Activated T-helper 2 cell treated with anti-CD3 and anti-CD28 coated beads, Interferon-gamma antibody, Interleukin-2, Interleukin-4, amounts not matched to agents 10 μg/mL and 5 μg/mL and 100 μg/mL, durations not matched to agents 14 hours and 24 hours and 36 hours (primary cell): Measurements from ENCODE around the gene IGF1. TPM values are rescaled to one million over a fixed set of nuclear protein-coding genes. Genes with fewer than 3 reads are reported as not detected.
"Not testable (repeated sequence)": the region's sequence is repeated elsewhere in the genome, so short reads cannot be mapped to it uniquely, and the experiment has no call there.

ENCODE experiments used
- DNase-seq: peaks from one replicate; pipeline ENCODE4 v3.0.0; 2021; ENCODE audit warnings: low spot score
- H3K27ac Mint-ChIP-seq: one replicate; pipeline ENCODE4 v1.8.0; 2021; ENCODE audit warnings: mixed read lengths
- H3K27me3 Mint-ChIP-seq: one replicate; pipeline ENCODE4 v1.8.0; 2021; ENCODE audit warnings: low read depth, mixed read lengths
- H3K36me3 Mint-ChIP-seq: one replicate; pipeline ENCODE4 v1.8.0; 2021; ENCODE audit warnings: low read depth, mixed read lengths
- H3K4me1 Mint-ChIP-seq: one replicate; pipeline ENCODE4 v1.8.0; 2021; ENCODE audit warnings: low read depth, mixed read lengths
- H3K4me3 Mint-ChIP-seq: one replicate; pipeline ENCODE4 v1.8.0; 2021; ENCODE audit warnings: low read depth, mild to moderate bottlenecking, moderate library complexity, mixed read lengths
- H3K9me3 Mint-ChIP-seq: one replicate; pipeline ENCODE4 v1.8.0; 2021; ENCODE audit warnings: mixed read lengths
- intact Hi-C: fragments of 100-400 bp; cut with micrococcal nuclease; formaldehyde crosslinking; loops from one replicate; pipeline ENCODE4 v1.15.1; 2023
- total RNA-seq: library from RNA; stranded (reverse); gene quantifications from 2 replicates; pipeline ENCODE4 v1.2.3, GENCODE V29; 2022

The IGF1 gene
- total RNA-seq, 1 donor from 2014 or later = 1.6 TPM

DNA sequence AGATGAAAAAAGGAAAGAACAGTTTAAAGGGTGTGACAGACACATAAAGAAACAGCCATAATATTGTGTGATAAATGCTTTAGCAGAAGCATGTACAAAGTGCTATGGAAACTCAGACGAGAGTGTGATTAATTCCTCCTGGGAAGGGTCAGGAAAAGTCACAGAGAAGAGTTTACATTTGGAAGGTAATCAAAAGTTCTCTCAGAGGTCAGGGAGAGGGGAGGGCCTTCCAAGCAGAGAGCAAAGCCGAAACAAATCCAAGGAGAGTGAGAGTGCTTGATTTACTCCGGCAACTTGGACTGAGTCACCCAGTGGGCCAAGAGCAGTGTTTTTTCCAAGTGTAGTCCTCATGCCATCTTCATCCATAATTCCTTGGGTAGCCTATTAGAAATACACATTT, 108.3 kb downstream of the IGF1 start:
- Mint-ChIP-seq H3K27ac (no peak overlapping the region), H3K36me3 (no peaks in the 10 kb centered on the region), H3K9me3 (peaks cover 17% of the 10 kb centered on the region), H3K4me1 (peaks cover 4% of the 10 kb centered on the region), H3K27me3 (no peaks in the 10 kb centered on the region), H3K4me3 (no peak overlapping the region)
- DNase-seq = no peak
- intact Hi-C loops = no loop called here

DNA sequence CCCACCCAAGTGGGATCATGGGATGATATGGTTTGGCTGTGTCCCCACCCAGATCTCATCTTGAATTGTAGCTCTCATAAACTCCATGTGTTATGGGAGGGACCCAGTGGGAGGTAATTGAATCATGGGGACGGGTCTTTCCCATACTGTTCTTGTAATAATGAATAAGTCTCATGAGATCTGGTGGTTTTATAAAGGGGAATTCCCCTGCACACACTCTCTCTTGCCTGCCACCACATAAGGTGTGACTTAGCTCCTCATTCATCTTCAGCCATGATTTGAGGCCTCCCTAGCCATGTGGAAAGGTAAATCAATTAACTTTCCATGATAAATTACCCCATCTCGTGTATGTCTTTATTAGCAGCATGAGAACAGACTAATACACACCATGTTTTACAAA, 109.2 kb downstream of the IGF1 start:
- peaks cover 4% of the 10 kb centered on the region for H3K4me1 Mint-ChIP-seq
- H3K27me3 Mint-ChIP-seq = peaks cover 2% of the 10 kb centered on the region
- intact Hi-C loops = no loop called here
- no peak overlapping the region for H3K27ac Mint-ChIP-seq
- no peak for DNase-seq
- H3K36me3 Mint-ChIP-seq = no peaks in the 10 kb centered on the region
- H3K4me3 Mint-ChIP-seq = no peak overlapping the region
- H3K9me3 Mint-ChIP-seq = peaks cover 17% of the 10 kb centered on the region

DNA sequence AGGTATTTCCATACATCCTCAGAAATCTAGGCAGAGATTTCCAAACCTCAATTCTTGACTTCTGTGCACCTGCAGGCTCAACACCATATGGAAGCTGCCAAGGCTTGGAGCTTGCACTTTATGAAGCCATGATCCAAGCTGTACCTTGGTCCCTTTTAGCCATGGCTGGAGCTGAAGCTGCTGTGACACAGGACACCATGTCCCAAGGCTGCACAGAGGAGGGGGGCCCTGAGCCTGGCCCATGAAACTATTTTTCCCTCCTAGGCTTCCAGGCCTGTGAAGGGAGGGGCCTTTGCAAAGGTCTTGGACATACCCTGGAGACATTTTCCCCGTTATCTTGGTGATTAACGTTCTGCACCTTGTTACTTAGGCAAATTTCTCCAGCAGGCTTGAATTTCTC, 110.5 kb downstream of the IGF1 start:
- Mint-ChIP-seq H3K36me3 (no peaks in the 10 kb centered on the region), H3K27ac (no peak overlapping the region), H3K9me3 (peaks cover 17% of the 10 kb centered on the region), H3K27me3 (peaks cover 2% of the 10 kb centered on the region), H3K4me1 (peaks cover 4% of the 10 kb centered on the region), H3K4me3 (no peak overlapping the region)
- no peak for DNase-seq
- intact Hi-C loops = no loop called here

DNA sequence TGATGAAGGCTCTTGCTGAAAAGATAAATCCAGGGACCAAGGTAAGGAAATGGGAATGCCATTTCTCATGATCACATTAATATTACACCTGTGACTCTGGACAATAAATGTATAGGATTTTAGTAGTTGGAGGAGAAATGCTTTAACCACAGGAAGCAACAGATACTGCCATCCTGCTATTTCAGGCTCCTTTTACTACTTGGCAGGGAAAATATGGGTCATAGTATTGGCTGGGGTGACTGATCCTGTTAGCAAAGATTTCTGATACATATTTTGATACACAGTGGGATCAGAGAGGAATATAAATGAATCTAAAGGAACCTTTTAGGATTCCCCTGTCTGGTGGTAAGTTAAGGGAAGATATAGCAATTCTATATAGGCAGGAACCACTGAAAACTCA, 115.0 kb downstream of the IGF1 start:
- no peaks in the 10 kb centered on the region for H3K4me1 Mint-ChIP-seq
- peaks cover 4% of the 10 kb centered on the region for H3K27me3 Mint-ChIP-seq
- intact Hi-C loops = no loop called here
- H3K4me3 Mint-ChIP-seq = no peak overlapping the region
- DNase-seq = no peak
- H3K27ac Mint-ChIP-seq = no peak overlapping the region
- peaks cover 11% of the 10 kb centered on the region for H3K9me3 Mint-ChIP-seq
- no peaks in the 10 kb centered on the region for H3K36me3 Mint-ChIP-seq

DNA sequence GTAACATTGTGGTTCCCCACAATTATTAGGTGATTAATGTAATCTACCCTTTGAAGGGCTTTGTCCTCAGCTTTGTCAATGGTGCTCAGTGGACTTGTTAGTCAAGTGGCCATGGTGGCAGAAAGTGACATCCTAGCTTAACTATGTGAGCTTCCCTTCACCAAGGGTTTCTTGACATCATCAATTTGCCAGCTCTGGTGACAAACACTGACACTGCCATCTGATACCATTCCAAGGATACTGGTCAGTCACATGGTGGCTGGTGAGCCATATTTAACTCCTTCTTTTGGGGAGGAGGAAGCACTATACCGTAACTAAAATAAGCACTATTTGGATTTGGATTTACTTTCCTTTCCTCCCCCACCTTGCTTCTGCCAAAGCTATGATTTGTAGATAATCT, 115.7 kb downstream of the IGF1 start:
- no peak overlapping the region for H3K4me3 Mint-ChIP-seq
- H3K27ac Mint-ChIP-seq = no peak overlapping the region
- intact Hi-C loops = no loop called here
- H3K36me3 Mint-ChIP-seq = no peaks in the 10 kb centered on the region
- no peaks in the 10 kb centered on the region for H3K4me1 Mint-ChIP-seq
- no peak for DNase-seq
- H3K27me3 Mint-ChIP-seq = peaks cover 4% of the 10 kb centered on the region
- H3K9me3 Mint-ChIP-seq = peaks cover 11% of the 10 kb centered on the region

DNA sequence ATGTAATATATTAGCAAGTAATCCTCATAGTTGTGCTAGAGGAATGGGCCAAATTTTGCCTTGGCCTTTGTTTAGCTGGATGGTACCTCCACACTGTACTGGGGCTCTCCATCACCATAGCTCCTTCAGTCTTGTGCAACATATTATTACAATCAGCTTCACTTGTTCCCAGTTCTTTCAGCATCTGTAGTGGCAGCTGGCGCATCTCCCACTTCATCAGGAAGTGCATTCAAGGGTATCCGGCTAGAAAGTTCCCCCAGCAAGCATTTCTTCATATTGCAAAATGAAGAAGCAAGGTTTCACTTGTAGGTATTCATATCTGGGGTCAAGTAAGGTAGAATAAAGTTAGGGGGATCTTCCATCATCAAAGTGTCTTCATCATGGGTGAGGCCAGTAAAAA, 123.7 kb downstream of the IGF1 start:
- H3K4me3 Mint-ChIP-seq = no peak overlapping the region
- no peak overlapping the region for H3K27ac Mint-ChIP-seq
- H3K27me3 Mint-ChIP-seq = peaks cover 2% of the 10 kb centered on the region

DNA sequence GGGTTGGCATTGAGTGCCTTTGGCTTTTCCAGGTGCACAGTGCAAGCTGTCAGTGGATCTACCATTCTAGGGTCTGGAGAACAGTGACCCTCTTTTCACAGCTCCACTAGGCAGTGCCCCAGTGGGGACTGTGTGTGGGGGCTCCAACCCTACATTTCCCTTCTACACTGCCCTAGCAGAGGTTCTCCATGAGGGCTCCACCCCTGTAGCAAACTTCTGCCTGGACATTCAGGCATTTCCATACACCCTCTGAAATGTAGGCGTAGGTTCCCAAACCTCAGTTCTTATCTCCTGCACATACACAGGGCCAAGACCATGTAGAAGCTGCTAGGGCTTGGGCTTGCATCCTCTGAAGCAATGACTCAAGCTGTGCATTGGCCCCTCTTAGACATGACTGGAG, 126.1 kb downstream of the IGF1 start:
- H3K27ac Mint-ChIP-seq, H3K27me3 Mint-ChIP-seq, DNase-seq, H3K4me1 Mint-ChIP-seq, intact Hi-C loops, H3K4me3 Mint-ChIP-seq, H3K36me3 Mint-ChIP-seq: not testable (repeated sequence)
- peaks cover 35% of the 10 kb centered on the region for H3K9me3 Mint-ChIP-seq

More for the DNA sequence above, 123.7 kb downstream of the IGF1 start:
- H3K9me3 Mint-ChIP-seq = peaks cover 35% of the 10 kb centered on the region
- intact Hi-C loops = no loop called here
- no peaks in the 10 kb centered on the region for H3K36me3 Mint-ChIP-seq
- DNase-seq = no peak
- H3K4me1 Mint-ChIP-seq = no peaks in the 10 kb centered on the region

DNA sequence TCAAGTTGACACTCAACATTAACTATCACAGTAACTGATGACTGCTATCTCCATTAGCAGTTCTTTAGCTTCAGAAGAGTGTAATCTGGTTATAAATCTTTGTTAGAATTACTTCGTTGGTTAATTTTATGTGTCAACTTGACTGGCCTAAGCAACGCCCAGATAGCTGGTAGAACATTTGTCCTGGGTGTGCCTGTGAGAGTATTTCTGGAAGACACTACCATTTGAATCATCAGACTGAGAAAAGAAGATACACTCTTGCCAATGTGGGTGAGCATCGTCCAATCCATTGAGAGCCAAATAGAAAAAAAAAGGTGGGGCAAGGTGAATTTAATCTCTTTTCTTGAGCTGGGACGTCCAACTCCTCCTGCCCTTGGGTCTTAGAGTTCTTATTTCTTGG, 129.0 kb downstream of the IGF1 start:
- H3K27me3 Mint-ChIP-seq = peaks cover 1% of the 10 kb centered on the region
- no peaks in the 10 kb centered on the region for H3K4me1 Mint-ChIP-seq
- intact Hi-C loops = no loop called here
- H3K36me3 Mint-ChIP-seq = no peaks in the 10 kb centered on the region
- peaks cover 35% of the 10 kb centered on the region for H3K9me3 Mint-ChIP-seq
- no peak overlapping the region for H3K27ac Mint-ChIP-seq
- DNase-seq = no peak
- H3K4me3 Mint-ChIP-seq = no peak overlapping the region

DNA sequence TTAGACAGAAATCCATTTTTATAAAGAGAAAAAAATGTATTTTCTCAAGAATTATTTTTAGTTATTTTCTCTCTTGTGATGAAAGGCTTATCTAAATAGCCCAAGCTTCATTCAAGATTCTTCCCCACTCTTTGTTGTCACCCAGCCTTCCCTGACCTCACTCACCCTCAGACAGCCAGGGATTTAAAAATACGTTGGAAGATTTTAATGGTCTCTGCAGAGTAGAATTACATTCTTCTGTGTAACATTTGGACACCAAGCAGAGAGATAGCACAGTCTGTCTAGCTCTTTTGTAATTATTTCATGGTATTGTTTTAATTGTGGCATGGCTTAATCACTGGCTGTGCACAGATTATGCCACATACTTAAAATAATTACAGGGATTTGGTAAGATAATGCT, 130.3 kb downstream of the IGF1 start:
- H3K27ac Mint-ChIP-seq = no peak overlapping the region
- H3K36me3 Mint-ChIP-seq = no peaks in the 10 kb centered on the region
- H3K4me3 Mint-ChIP-seq = no peak overlapping the region
- no peaks in the 10 kb centered on the region for H3K4me1 Mint-ChIP-seq
- H3K27me3 Mint-ChIP-seq = peaks cover 1% of the 10 kb centered on the region
- intact Hi-C loops = no loop called here
- peaks cover 27% of the 10 kb centered on the region for H3K9me3 Mint-ChIP-seq
- DNase-seq = no peak

DNA sequence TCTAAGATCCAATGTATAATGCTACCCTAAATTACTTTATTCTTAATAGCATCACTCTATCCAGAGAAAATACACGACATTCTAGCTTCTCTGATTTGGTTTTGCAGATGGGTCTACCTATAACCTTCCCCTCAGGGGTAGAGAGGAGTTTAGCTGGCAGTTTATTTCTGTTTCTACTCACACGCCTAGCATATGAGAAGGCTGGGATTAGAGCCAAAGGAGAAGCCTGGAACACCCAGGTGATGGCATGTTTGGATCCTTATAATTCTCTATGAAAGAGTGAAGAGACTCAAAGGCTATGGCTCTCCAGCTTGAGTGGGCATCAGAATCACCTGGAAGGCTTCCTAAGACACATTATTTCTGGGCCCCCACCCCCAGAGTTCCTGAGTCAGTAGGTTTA, 131.3 kb downstream of the IGF1 start:
- no peak for DNase-seq
- peaks cover 1% of the 10 kb centered on the region for H3K27me3 Mint-ChIP-seq
- intact Hi-C loops = no loop called here
- H3K27ac Mint-ChIP-seq = no peak overlapping the region
- no peaks in the 10 kb centered on the region for H3K4me1 Mint-ChIP-seq
- H3K4me3 Mint-ChIP-seq = no peak overlapping the region
- peaks cover 20% of the 10 kb centered on the region for H3K9me3 Mint-ChIP-seq
- no peaks in the 10 kb centered on the region for H3K36me3 Mint-ChIP-seq

DNA sequence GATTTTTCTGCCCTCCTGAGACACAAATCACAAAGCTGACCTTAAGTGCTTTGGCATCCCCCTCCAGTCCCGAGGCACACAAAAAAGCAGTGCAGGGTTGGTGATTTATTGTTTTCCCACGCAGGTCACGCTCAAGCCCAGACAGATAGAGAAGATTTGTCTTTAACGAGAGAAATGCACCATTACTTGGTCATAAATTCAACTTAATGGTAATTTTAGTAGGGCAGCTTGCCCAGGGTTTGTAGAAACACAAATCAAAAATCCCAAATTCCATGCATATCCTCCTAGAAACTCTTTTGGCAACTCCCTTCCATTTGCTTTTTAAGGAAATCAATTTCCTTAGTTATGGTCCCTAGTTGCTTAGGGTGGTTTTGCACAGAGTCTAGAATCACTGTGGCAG, 132.6 kb downstream of the IGF1 start:
- no peaks in the 10 kb centered on the region for H3K36me3 Mint-ChIP-seq
- intact Hi-C loops = no loop called here
- peaks cover 1% of the 10 kb centered on the region for H3K27me3 Mint-ChIP-seq
- no peak overlapping the region for H3K4me3 Mint-ChIP-seq
- H3K27ac Mint-ChIP-seq = no peak overlapping the region
- DNase-seq = no peak
- H3K4me1 Mint-ChIP-seq = peaks cover 2% of the 10 kb centered on the region
- H3K9me3 Mint-ChIP-seq = peaks cover 11% of the 10 kb centered on the region
